ENCODE measurements around the gene CLTB. TPM values are rescaled to one million over a fixed set of nuclear protein-coding genes. Genes with fewer than 3 reads are reported as not detected.

Gene CLTB
- total and polyA plus RNA-seq, 2 of the 4 experiments (the other 2 are of a cell fraction) = 87.6 to 99.9 TPM

DNA sequence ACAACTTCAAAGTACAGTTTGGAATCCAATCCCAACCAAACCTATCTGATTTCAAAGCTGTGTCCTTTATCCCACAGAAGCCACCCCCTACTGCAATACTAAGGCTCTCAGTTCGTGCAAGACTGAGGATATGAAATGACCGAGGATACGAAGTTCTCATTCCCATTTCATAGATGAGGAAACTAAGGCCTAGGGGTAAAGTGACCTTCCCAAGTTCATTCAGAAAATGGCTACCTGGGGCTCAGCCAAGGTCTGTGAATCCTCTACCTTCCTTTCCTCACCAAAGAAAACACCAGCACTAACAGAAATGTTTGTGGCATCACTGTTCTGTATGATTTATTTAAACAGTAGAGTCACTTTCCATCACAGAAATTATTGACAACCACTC, 60.2 kb downstream of the CLTB start:
- TF ChIP-seq, protein P1, sequence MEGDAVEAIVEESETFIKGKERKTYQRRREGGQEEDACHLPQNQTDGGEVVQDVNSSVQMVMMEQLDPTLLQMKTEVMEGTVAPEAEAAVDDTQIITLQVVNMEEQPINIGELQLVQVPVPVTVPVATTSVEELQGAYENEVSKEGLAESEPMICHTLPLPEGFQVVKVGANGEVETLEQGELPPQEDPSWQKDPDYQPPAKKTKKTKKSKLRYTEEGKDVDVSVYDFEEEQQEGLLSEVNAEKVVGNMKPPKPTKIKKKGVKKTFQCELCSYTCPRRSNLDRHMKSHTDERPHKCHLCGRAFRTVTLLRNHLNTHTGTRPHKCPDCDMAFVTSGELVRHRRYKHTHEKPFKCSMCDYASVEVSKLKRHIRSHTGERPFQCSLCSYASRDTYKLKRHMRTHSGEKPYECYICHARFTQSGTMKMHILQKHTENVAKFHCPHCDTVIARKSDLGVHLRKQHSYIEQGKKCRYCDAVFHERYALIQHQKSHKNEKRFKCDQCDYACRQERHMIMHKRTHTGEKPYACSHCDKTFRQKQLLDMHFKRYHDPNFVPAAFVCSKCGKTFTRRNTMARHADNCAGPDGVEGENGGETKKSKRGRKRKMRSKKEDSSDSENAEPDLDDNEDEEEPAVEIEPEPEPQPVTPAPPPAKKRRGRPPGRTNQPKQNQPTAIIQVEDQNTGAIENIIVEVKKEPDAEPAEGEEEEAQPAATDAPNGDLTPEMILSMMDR (conservative IDR thresholded peaks at IDR 0.05; ENCODE audit: low read depth, low read length) = no peak
- TF ChIP-seq MAZ (IDR thresholded peaks at IDR 0.05; ENCODE audit: borderline replicate concordance, low read depth, low read length) = no peak
- no peak for TF ChIP-seq FOS (IDR thresholded peaks at IDR 0.05; ENCODE audit: low read depth, low read length)
- TF ChIP-seq MAFK (IDR thresholded peaks at IDR 0.05; ENCODE audit: low read depth, low read length) = no peak
- TF ChIP-seq NFE2L2 (IDR thresholded peaks at IDR 0.05; ENCODE audit: low read depth, low read length) = no peak
- no peak for TF ChIP-seq RFX5 (IDR thresholded peaks at IDR 0.05; ENCODE audit: low read depth, low read length)
- TF ChIP-seq RAD21 (IDR thresholded peaks at IDR 0.05; ENCODE audit: low read length) = no peak
- TF ChIP-seq CEBPB (IDR thresholded peaks at IDR 0.05; ENCODE audit: low read depth, low read length) = no peak
- no peak for TF ChIP-seq MXI1 (IDR thresholded peaks at IDR 0.05; ENCODE audit: borderline replicate concordance, low read depth, low read length)
- TF ChIP-seq BHLHE40 (IDR thresholded peaks at IDR 0.05; ENCODE audit: low read depth, low read length) = no peak
- no peak for TF ChIP-seq SMC3 (IDR thresholded peaks at IDR 0.05; ENCODE audit: low read depth, low read length)
- no peak for TF ChIP-seq POLR2A (IDR thresholded peaks at IDR 0.05; ENCODE audit: low read depth, low read length)
- TF ChIP-seq, protein P2, sequence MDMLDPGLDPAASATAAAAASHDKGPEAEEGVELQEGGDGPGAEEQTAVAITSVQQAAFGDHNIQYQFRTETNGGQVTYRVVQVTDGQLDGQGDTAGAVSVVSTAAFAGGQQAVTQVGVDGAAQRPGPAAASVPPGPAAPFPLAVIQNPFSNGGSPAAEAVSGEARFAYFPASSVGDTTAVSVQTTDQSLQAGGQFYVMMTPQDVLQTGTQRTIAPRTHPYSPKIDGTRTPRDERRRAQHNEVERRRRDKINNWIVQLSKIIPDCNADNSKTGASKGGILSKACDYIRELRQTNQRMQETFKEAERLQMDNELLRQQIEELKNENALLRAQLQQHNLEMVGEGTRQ (IDR thresholded peaks at IDR 0.05; ENCODE audit: low read depth, low read length) = no peak
- Histone ChIP-seq H3K27me3 (ENCODE audit: control insufficient read depth, insufficient read depth, low read length) (no peaks in the 10 kb centered on the region), H4K20me1 (ENCODE audit: insufficient read depth, low read length) (peaks cover 54% of the 10 kb centered on the region), H2BK120ac (ENCODE audit: low read depth, low read length) (no peak overlapping the region), H3K4me2 (ENCODE audit: low read depth, low read length) (no peak overlapping the region), H3K36me3 (ENCODE audit: control insufficient read depth, insufficient read depth, low read length) (peaks cover 46% of the 10 kb centered on the region), H4K5ac (ENCODE audit: low read depth, low read length) (no peak overlapping the region), H2AFZ (replicated peaks; ENCODE audit: low read length, poor library complexity) (no peak overlapping the region), H3K79me1 (ENCODE audit: low read depth in 1 of 2, low read length in 2 of 2) (peaks cover 38 to 55% of the 10 kb centered on the region in 2 experiments), H2BK5ac (ENCODE audit: low read depth, low read length, poor library complexity, severe bottlenecking) (no peak overlapping the region), H3K4me1 (ENCODE audit: control insufficient read depth, insufficient read depth, low read length) (0 out of 2 replicates have a peak, but pooled peaks cover 2% of the 10 kb centered on the region), H3K9me1 (ENCODE audit: insufficient read depth, low read length) (peaks cover 12% of the 10 kb centered on the region), H2BK15ac (ENCODE audit: low read depth, low read length) (no peak overlapping the region), H3K56ac (ENCODE audit: extremely low read depth, insufficient read depth, low read length) (no peak overlapping the region), H2BK20ac (ENCODE audit: low read depth, low read length) (no peak overlapping the region), H3K23ac (ENCODE audit: low read depth, low read length) (no peak overlapping the region), H3K9me3 (ENCODE audit: control insufficient read depth, insufficient read depth, low read length) (no peaks in the 10 kb centered on the region), H3K4me3 (ENCODE audit: insufficient read depth, low read depth, low read length) (no peak overlapping the region), H2AK9ac (replicated peaks; ENCODE audit: low read depth, low read length, poor library complexity) (no peak overlapping the region), H4K91ac (ENCODE audit: insufficient read depth, low read depth, low read length) (no peak overlapping the region), H2AK5ac (ENCODE audit: low read depth, low read length) (no peak overlapping the region), H3K4ac (ENCODE audit: low read depth, low read length) (no peak overlapping the region), H3K14ac (replicated peaks; ENCODE audit: low read depth, low read length) (no peak overlapping the region), H4K8ac (ENCODE audit: low read depth in 2 of 2, low read length in 2 of 2) (no peak overlapping the region), H3K18ac (ENCODE audit: low read depth, low read length) (no peak overlapping the region), H3K27ac (ENCODE audit: insufficient read depth, low read length) (no peak overlapping the region), H3K9ac (ENCODE audit: low read depth, low read length) (no peak overlapping the region)
- intact Hi-C loops (cut with micrococcal nuclease) (no loop called here), dilution Hi-C loops (cut with HindIII; ENCODE audit: low sequenced_read_pairs, unreplicated experiment) (no loop called here), in situ Hi-C loops (cut with MboI; ENCODE audit: low sequenced_read_pairs) (no loop called here)
- CTCF ChIA-PET = no interaction called here
- POLR2A ChIA-PET (ENCODE audit: unreplicated experiment) = no interaction called here
- WGBS, 2 experiments (ENCODE audit: extremely low coverage in 2 of 2, insufficient read length in 1 of 2) = no CpG with 5 or more reads among the region's 3 CpGs
- ATAC-seq (ENCODE audit: low read depth) (no peak), DNase-seq (no peak)
- no TSS peak for BruUV-seq (replicated peaks)

Data from IMR-90 (cell line).